Measurements from ENCODE around the gene LMNA. TPM values are rescaled to one million over a fixed set of nuclear protein-coding genes. Genes with fewer than 3 reads are reported as not detected.

The LMNA gene
- total RNA-seq, 1 donor from 2014 or later = 110 TPM

- Mint-ChIP-seq H3K27me3 (no peaks in the 10 kb centered on the region), H3K27ac (peak within 1 kb of the TSS; percentile 79), H3K36me3 (ENCODE audit: low read depth) (no peaks in the 10 kb centered on the region), H3K4me1 (peaks cover 53% of the 10 kb centered on the region), H3K4me3 (peak within 1 kb of the TSS; percentile 68), H3K9me3 (no peaks in the 10 kb centered on the region)
- DNase-seq = no peak
- intact Hi-C loops (cut with micrococcal nuclease) = no loop called here
These were observed 38.9 kb downstream of the LMNA start, which contains the start of gene SEMA4A for GRCh38 chr1:156153362-156153761. TSS of gene SEMA4A (plus strand) at chr1:156153585. CDS start at chr1:156154579, 994 bp downstream.

GRCh38 chr1:156154317-156154749 lies 39.8 kb downstream of the LMNA start:
- H3K9me3 Mint-ChIP-seq = no peaks in the 10 kb centered on the region
- peak; percentile 68 for DNase-seq
- H3K27ac Mint-ChIP-seq = peak overlapping the region; percentile 79
- no peaks in the 10 kb centered on the region for H3K27me3 Mint-ChIP-seq
- H3K4me1 Mint-ChIP-seq = peaks cover 62% of the 10 kb centered on the region
- intact Hi-C loops (cut with micrococcal nuclease) = no loop called here
- peak overlapping the region; percentile 68 for H3K4me3 Mint-ChIP-seq
- H3K36me3 Mint-ChIP-seq (ENCODE audit: low read depth) = no peaks in the 10 kb centered on the region

GRCh38 chr1:156155756-156156510 lies 41.4 kb downstream of the LMNA start:
- Mint-ChIP-seq H3K9me3 (no peaks in the 10 kb centered on the region), H3K4me1 (peaks cover 70% of the 10 kb centered on the region), H3K4me3 (peak overlapping the region; percentile 51), H3K36me3 (ENCODE audit: low read depth) (no peaks in the 10 kb centered on the region), H3K27ac (peak overlapping the region; percentile 12), H3K27me3 (no peaks in the 10 kb centered on the region)
- intact Hi-C loops (cut with micrococcal nuclease) = no loop called here
- no peak for DNase-seq

GRCh38 chr1:156157506-156157905 lies 43.0 kb downstream of the LMNA start:
- Mint-ChIP-seq H3K4me3 (no peak overlapping the region), H3K4me1 (peaks cover 73% of the 10 kb centered on the region), H3K27me3 (no peaks in the 10 kb centered on the region), H3K36me3 (ENCODE audit: low read depth) (peaks cover 3% of the 10 kb centered on the region), H3K9me3 (no peaks in the 10 kb centered on the region), H3K27ac (no peak overlapping the region)
- DNase-seq = no peak
- intact Hi-C loops (cut with micrococcal nuclease) = no loop called here

- no peak for DNase-seq
- H3K36me3 Mint-ChIP-seq (ENCODE audit: low read depth) = peaks cover 4% of the 10 kb centered on the region
- no peaks in the 10 kb centered on the region for H3K27me3 Mint-ChIP-seq
- H3K4me1 Mint-ChIP-seq = peaks cover 69% of the 10 kb centered on the region
- no peaks in the 10 kb centered on the region for H3K9me3 Mint-ChIP-seq
- H3K4me3 Mint-ChIP-seq = no peak overlapping the region
- intact Hi-C loops (cut with micrococcal nuclease) = no loop called here
- no peak overlapping the region for H3K27ac Mint-ChIP-seq
These were observed 43.5 kb downstream of the LMNA start for GRCh38 chr1:156157966-156158365.

GRCh38 chr1:156160000-156160742 lies 45.7 kb downstream of the LMNA start:
- Mint-ChIP-seq H3K27ac (peak overlapping the region; percentile 79), H3K4me1 (peaks cover 54% of the 10 kb centered on the region), H3K4me3 (peak overlapping the region; percentile 73), H3K9me3 (no peaks in the 10 kb centered on the region), H3K27me3 (no peaks in the 10 kb centered on the region), H3K36me3 (ENCODE audit: low read depth) (peaks cover 6% of the 10 kb centered on the region)
- intact Hi-C loops (cut with micrococcal nuclease) = loop anchor here (5.0 kb wide), 1 partner anchor 37 kb away; no protein-coding TSS in a partner anchor
- DNase-seq = no peak

GRCh38 chr1:156160743-156161171 lies 46.2 kb downstream of the LMNA start:
- H3K27ac Mint-ChIP-seq = peak overlapping the region; percentile 79
- peak; percentile 86 for DNase-seq
- H3K27me3 Mint-ChIP-seq = no peaks in the 10 kb centered on the region
- H3K4me1 Mint-ChIP-seq = peaks cover 50% of the 10 kb centered on the region
- intact Hi-C loops (cut with micrococcal nuclease) = loop anchor here (5.0 kb wide), 1 partner anchor 37 kb away; no protein-coding TSS in a partner anchor
- H3K9me3 Mint-ChIP-seq = no peaks in the 10 kb centered on the region
- H3K4me3 Mint-ChIP-seq = peak overlapping the region; percentile 73
- peaks cover 6% of the 10 kb centered on the region for H3K36me3 Mint-ChIP-seq (ENCODE audit: low read depth)

GRCh38 chr1:156162430-156163037 lies 48.0 kb downstream of the LMNA start:
- Mint-ChIP-seq H3K36me3 (ENCODE audit: low read depth) (peaks cover 6% of the 10 kb centered on the region), H3K9me3 (peaks cover 4% of the 10 kb centered on the region), H3K27ac (no peak overlapping the region), H3K4me1 (peaks cover 40% of the 10 kb centered on the region), H3K27me3 (no peaks in the 10 kb centered on the region), H3K4me3 (no peak overlapping the region)
- intact Hi-C loops (cut with micrococcal nuclease) = loop anchor here (5.0 kb wide), 1 partner anchor 35 kb away; no protein-coding TSS in a partner anchor
- no peak for DNase-seq

GRCh38 chr1:156163712-156164111 lies 49.2 kb downstream of the LMNA start:
- no peak overlapping the region for H3K4me3 Mint-ChIP-seq
- DNase-seq = no peak
- H3K36me3 Mint-ChIP-seq (ENCODE audit: low read depth) = peaks cover 6% of the 10 kb centered on the region
- peaks cover 4% of the 10 kb centered on the region for H3K9me3 Mint-ChIP-seq
- intact Hi-C loops (cut with micrococcal nuclease) = loop anchor here (5.0 kb wide), 1 partner anchor 34 kb away; no protein-coding TSS in a partner anchor
- no peak overlapping the region for H3K27ac Mint-ChIP-seq
- H3K4me1 Mint-ChIP-seq = peaks cover 32% of the 10 kb centered on the region
- no peaks in the 10 kb centered on the region for H3K27me3 Mint-ChIP-seq

- Mint-ChIP-seq H3K27ac (no peak overlapping the region), H3K4me1 (peaks cover 27% of the 10 kb centered on the region), H3K4me3 (no peak overlapping the region), H3K27me3 (no peaks in the 10 kb centered on the region), H3K9me3 (peaks cover 4% of the 10 kb centered on the region), H3K36me3 (ENCODE audit: low read depth) (peaks cover 6% of the 10 kb centered on the region)
- DNase-seq = no peak
- intact Hi-C loops (cut with micrococcal nuclease) = loop anchor here (5.0 kb wide), 1 partner anchor 33 kb away; no protein-coding TSS in a partner anchor
These were observed 49.8 kb downstream of the LMNA start for GRCh38 chr1:156164125-156164831.

GRCh38 chr1:156165083-156165482 lies 50.6 kb downstream of the LMNA start:
- no peak for DNase-seq
- Mint-ChIP-seq H3K4me1 (peaks cover 20% of the 10 kb centered on the region), H3K27me3 (no peaks in the 10 kb centered on the region), H3K4me3 (no peak overlapping the region), H3K27ac (no peak overlapping the region), H3K9me3 (peaks cover 4% of the 10 kb centered on the region), H3K36me3 (ENCODE audit: low read depth) (peaks cover 6% of the 10 kb centered on the region)
- intact Hi-C loops (cut with micrococcal nuclease) = no loop called here

GRCh38 chr1:156167536-156167935 lies 53.0 kb downstream of the LMNA start:
- peak overlapping the region; percentile 35 for H3K27ac Mint-ChIP-seq
- no peak overlapping the region for H3K4me3 Mint-ChIP-seq
- H3K36me3 Mint-ChIP-seq (ENCODE audit: low read depth) = peaks cover 2% of the 10 kb centered on the region
- intact Hi-C loops (cut with micrococcal nuclease) = no loop called here
- H3K27me3 Mint-ChIP-seq = no peaks in the 10 kb centered on the region
- peaks cover 4% of the 10 kb centered on the region for H3K9me3 Mint-ChIP-seq
- no peak for DNase-seq
- H3K4me1 Mint-ChIP-seq = peaks cover 6% of the 10 kb centered on the region

All from activated CD4-positive, alpha-beta T cell treated with anti-CD3 and anti-CD28 coated beads, Interleukin-2, amount 10 ng/mL, durations not matched to agents 24 days and 14 days (primary cell).